Nephron (organoid): ENCODE results near the gene ZNF618.

Source experiments
- H3K27ac Mint-ChIP-seq, 3 experiments: 2 replicates each; pipeline ENCODE4 v1.8.0; 2020; ENCODE audit warnings: mixed read lengths in 3 of 3, mild to moderate bottlenecking in 2 of 3, moderate library complexity in 1 of 3
- H3K27me3 Mint-ChIP-seq: 2 replicates; pipeline ENCODE4 v1.8.0; 2021; ENCODE audit warnings: low read depth, mild to moderate bottlenecking, moderate library complexity, mixed read lengths
- H3K36me3 Mint-ChIP-seq: 2 replicates; pipeline ENCODE4 v1.8.0; 2020; ENCODE audit warnings: low read depth, mixed read lengths
- H3K4me1 Mint-ChIP-seq: 2 replicates; pipeline ENCODE4 v1.8.0; 2020; ENCODE audit warnings: mixed read lengths
- H3K4me3 Mint-ChIP-seq, 3 experiments: 2 replicates each; pipeline ENCODE4 v1.8.0; 2020; ENCODE audit warnings: mild to moderate bottlenecking in 3 of 3, mixed read lengths in 3 of 3, moderate library complexity in 2 of 3
- H3K9me3 Mint-ChIP-seq: 2 replicates; pipeline ENCODE4 v1.8.0; 2020; ENCODE audit warnings: mixed read lengths
- CTCF ChIP-seq, 3 experiments: fragments of 200-600 bp; sonication (generic); IDR thresholded peaks; one replicate each; pipeline ENCODE4 v1.5.0; 2021; ENCODE audit warnings: antibody characterized with exemption in 3 of 3; ENCODE audit not compliant: unreplicated experiment in 3 of 3

The ZNF618 gene

GRCh38 chr9:113966394-113966793 is 90.3 kb downstream of the ZNF618 start:
- Mint-ChIP-seq H3K4me1 (peaks cover 72% of the 10 kb centered on the region), H3K27ac (peak overlapping the region; percentile 42 to 97 (median 96)), H3K36me3 (peaks cover 64% of the 10 kb centered on the region), H3K4me3 (peak overlapping the region in 1 of 3 experiments; percentile 15), H3K27me3 (no peaks in the 10 kb centered on the region), H3K9me3 (peaks cover 4% of the 10 kb centered on the region)
- no peak for TF ChIP-seq CTCF (IDR thresholded peaks at IDR 0.05; ENCODE audit: unreplicated experiment in 3 of 3)

GRCh38 chr9:113967380-113967779 is 91.3 kb downstream of the ZNF618 start:
- Mint-ChIP-seq H3K27me3 (no peaks in the 10 kb centered on the region), H3K27ac (peak overlapping the region; percentile 42 to 97 (median 96)), H3K4me1 (peaks cover 68% of the 10 kb centered on the region), H3K36me3 (peaks cover 62% of the 10 kb centered on the region), H3K9me3 (peaks cover 4% of the 10 kb centered on the region), H3K4me3 (peak overlapping the region in 1 of 3 experiments; percentile 3)
- TF ChIP-seq CTCF (IDR thresholded peaks at IDR 0.05; ENCODE audit: unreplicated experiment in 3 of 3), result no peak

GRCh38 chr9:113969343-113969742 is 93.2 kb downstream of the ZNF618 start:
- H3K36me3 Mint-ChIP-seq, result peaks cover 68% of the 10 kb centered on the region
- peaks cover 66% of the 10 kb centered on the region for H3K4me1 Mint-ChIP-seq
- TF ChIP-seq CTCF (IDR thresholded peaks at IDR 0.05; ENCODE audit: unreplicated experiment in 3 of 3), result no peak
- no peaks in the 10 kb centered on the region for H3K27me3 Mint-ChIP-seq
- no peak overlapping the region for H3K27ac Mint-ChIP-seq
- peaks cover 4% of the 10 kb centered on the region for H3K9me3 Mint-ChIP-seq
- H3K4me3 Mint-ChIP-seq, result no peak overlapping the region

- Mint-ChIP-seq H3K36me3 (peaks cover 54% of the 10 kb centered on the region), H3K4me1 (peaks cover 43% of the 10 kb centered on the region), H3K27me3 (no peaks in the 10 kb centered on the region), H3K27ac (peak overlapping the region; percentile 54 to 79 (median 61)), H3K4me3 (peak overlapping the region in 2 of 3 experiments; percentile 31 to 47), H3K9me3 (peaks cover 4% of the 10 kb centered on the region)
- no peak for TF ChIP-seq CTCF (IDR thresholded peaks at IDR 0.05; ENCODE audit: unreplicated experiment in 3 of 3)
These were observed 97.1 kb downstream of the ZNF618 start for GRCh38 chr9:113973226-113973625.

GRCh38 chr9:113973963-113974413 is 97.9 kb downstream of the ZNF618 start:
- Mint-ChIP-seq H3K4me3 (no peak overlapping the region), H3K27me3 (no peaks in the 10 kb centered on the region), H3K27ac (peak overlapping the region; percentile 54 to 79 (median 61)), H3K9me3 (peaks cover 4% of the 10 kb centered on the region), H3K4me1 (peaks cover 43% of the 10 kb centered on the region), H3K36me3 (peaks cover 47% of the 10 kb centered on the region)
- no peak for TF ChIP-seq CTCF (IDR thresholded peaks at IDR 0.05; ENCODE audit: unreplicated experiment in 3 of 3)

GRCh38 chr9:113976915-113977314 is 100.8 kb downstream of the ZNF618 start:
- no peak for TF ChIP-seq CTCF (IDR thresholded peaks at IDR 0.05; ENCODE audit: unreplicated experiment in 3 of 3)
- no peak overlapping the region for H3K4me3 Mint-ChIP-seq
- H3K27me3 Mint-ChIP-seq, result no peaks in the 10 kb centered on the region
- peaks cover 18% of the 10 kb centered on the region for H3K36me3 Mint-ChIP-seq
- peak overlapping the region in 1 of 3 experiments; percentile 65 for H3K27ac Mint-ChIP-seq
- H3K9me3 Mint-ChIP-seq, result no peaks in the 10 kb centered on the region
- peaks cover 32% of the 10 kb centered on the region for H3K4me1 Mint-ChIP-seq
